HG03354 (cell line): ENCODE data around the gene ZNRD2.

Experiments
- ATAC-seq: cut with Tn5 transposase; IDR thresholded peaks from one replicate; pipeline ENCODE4 v1.9.1; 2021; ENCODE audit warnings: mild to moderate bottlenecking; ENCODE audit not compliant: unreplicated experiment, poor library complexity, severe bottlenecking

ZNRD2 gene

DNA sequence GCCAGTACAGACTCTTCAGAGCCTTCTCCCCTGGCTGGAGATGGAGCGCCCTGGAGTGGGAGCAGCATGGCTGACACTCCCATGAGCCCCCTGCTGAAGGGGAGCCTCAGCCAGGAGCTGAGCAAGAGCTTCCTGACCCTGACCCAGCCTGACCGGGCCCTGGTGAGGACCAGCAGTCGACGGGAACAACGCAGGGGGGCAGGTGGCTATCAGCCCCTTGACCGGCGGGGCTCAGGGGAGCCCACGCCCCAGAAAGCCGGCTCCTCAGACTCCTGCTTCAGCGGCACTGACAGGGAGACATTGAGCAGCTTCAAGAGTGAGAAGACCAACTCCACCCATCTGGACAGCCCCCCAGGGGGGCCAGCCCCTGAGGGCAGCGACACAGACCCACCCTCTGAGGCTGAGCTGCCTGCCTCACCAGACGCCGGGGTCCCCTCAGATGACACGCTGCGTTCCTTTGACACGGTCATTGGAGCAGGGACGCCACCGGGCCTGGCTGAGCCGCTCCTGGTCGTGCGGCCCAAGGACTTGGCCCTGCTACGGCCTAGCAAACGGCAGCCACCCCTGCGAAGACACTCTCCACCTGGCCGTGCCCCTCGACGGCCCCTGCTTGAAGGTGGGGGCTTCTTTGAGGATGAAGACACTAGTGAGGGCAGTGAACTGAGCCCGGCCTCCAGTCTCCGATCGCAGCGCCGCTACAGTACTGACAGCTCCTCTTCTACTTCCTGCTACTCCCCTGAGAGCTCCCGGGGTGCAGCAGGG is 47.9 kb downstream of the ZNRD2 start:
- ATAC-seq = no peak

DNA sequence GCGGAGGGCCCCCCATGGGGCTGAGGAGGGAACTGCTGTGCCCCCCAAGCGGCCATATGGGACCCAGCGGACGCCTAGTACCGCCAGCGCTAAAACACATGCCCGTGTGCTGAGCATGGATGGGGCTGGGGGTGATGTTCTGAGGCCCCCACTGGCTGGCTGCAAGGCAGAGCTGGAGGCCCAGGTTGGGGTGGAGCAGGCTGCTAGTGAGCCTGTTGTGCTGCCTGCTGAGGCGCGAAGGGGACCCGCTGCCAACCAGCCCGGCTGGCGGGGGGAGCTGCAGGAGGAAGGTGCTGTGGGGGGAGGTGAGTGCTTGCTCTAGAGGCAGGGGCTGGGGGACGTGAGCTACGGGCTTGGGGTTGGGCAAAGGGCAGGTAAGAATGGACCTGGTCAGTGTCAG is 48.5 kb downstream of the ZNRD2 start:
- no peak for ATAC-seq

DNA sequence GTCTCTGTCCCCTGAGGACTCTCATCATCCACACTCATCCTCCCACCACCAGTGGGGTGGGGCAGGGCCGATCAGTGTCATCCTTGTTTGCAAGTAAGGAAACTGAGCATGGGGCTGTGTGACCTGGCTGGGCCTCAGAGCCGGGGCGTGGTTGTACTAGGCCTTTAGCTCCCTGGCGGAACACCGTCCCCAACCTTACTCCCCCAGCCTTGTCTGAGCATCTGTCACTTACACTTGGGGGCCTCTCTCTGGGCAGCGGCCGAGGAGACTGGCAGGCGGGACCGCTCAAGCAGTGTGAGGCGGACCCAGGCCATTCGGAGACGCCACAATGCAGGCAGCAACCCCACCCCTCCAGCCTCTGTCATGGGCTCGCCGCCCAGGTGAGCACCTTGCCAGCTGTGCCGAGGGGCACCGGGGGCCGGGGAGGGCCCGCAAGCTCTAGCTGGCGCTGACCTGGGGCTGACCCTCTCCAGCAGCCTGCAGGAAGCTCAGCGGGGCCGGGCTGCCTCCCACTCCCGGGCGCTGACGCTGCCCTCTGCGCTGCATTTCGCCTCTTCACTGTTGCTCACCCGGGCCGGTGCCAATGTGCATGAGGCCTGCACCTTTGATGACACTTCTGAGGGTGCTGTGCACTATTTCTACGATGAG is 49.1 kb downstream of the ZNRD2 start:
- ATAC-seq = no peak

DNA sequence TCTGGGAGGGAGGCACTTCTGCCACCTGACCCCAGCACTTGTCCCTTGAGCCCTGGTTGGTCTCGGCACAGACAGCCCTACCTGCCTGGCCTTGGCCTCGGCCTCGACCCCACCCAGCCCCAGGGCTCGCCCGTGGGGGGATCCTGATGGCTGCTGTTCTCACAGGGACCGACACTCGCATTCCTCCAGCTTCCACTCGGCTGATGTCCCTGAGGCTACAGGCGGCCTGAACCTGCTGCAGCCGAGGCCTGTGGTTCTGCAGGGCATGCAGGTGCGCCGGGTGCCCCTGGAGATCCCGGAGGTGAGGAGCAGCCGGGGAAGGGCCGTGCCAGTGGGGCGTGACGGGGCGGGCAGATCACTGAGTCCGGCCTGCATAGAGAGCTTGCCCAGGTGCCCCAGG is 50.4 kb downstream of the ZNRD2 start:
- no peak for ATAC-seq

GRCh38 chr11:65621460-65621859 is 51.2 kb downstream of the ZNRD2 start:
- no peak for ATAC-seq
